Left ventricle myocardium inferior (tissue), 1 donor: ENCODE measurements around the gene EID2. TPM values are rescaled to one million over a fixed set of nuclear protein-coding genes. Genes with fewer than 3 reads are reported as not detected.

Experiments
- DNase-seq: peaks from one replicate; pipeline ENCODE4 v3.0.0-alpha.2; 2020
- H3K27ac ChIP-seq: fragments of 200-600 bp; replicated peaks from 2 replicates; pipeline ENCODE4 v1.8.0; 2021
- H3K27me3 ChIP-seq: fragments of 200-600 bp; 2 replicates; pipeline ENCODE4 v1.8.0; 2021; ENCODE audit warnings: low read depth
- H3K36me3 ChIP-seq: fragments of 200-600 bp; 2 replicates; pipeline ENCODE4 v1.8.0; 2021
- H3K4me1 ChIP-seq: fragments of 200-600 bp; 2 replicates; pipeline ENCODE4 v1.8.0; 2021
- H3K4me3 ChIP-seq: fragments of 200-600 bp; 2 replicates; pipeline ENCODE4 v1.8.0; 2021; ENCODE audit warnings: mild to moderate bottlenecking, moderate library complexity
- H3K9me3 ChIP-seq: fragments of 200-600 bp; replicated peaks from 2 replicates; pipeline ENCODE4 v1.8.0; 2021
- CTCF ChIP-seq: fragments of 200-600 bp; IDR thresholded peaks from 2 replicates; pipeline ENCODE4 v1.8.0; 2021; ENCODE audit warnings: antibody characterized with exemption, mild to moderate bottlenecking, borderline replicate concordance
- intact Hi-C: fragments of 100-400 bp; cut with micrococcal nuclease; formaldehyde crosslinking; loops from one replicate; pipeline ENCODE4 v1.11.0; 2022
- long read RNA-seq: library from polyadenylated mRNA; unstranded; transcript quantifications from one replicate; pipeline ENCODE4 v2.0.0, GENCODE V29; 2021
- total RNA-seq: library from RNA; stranded (reverse); fragmentation: NEBNext Ultra II Directional; extraction: Animal tissue kit (Norgen Biotek cat#: 25700); gene quantifications from one replicate; pipeline ENCODE4 v1.2.1, GENCODE V29; 2021
- donor health status: DM: no; HTN: yes; CAD: no; lungs with severe emphysema.

Gene EID2
- 9.8 TPM for total RNA-seq
- long read RNA-seq, transcript EID2-201 (1 exons, 1,629 nt) = major isoform, 15 of 15 reads
- long read RNA-seq, partial matches to known transcripts = 0 of 15 reads
- long read RNA-seq, other reads (novel, unspliced or antisense) = 0 of 15 reads

GRCh38 chr19:39539518-39540332 lies at the start of gene EID2:
TSS of gene EID2 (minus strand) at chr19:39540161. CDS start at chr19:39540079, 82 bp downstream.
- Histone ChIP-seq H3K27me3 (no peaks in the 10 kb centered on the region), H3K4me1 (peaks cover 32% of the 10 kb centered on the region), H3K4me3 (peak within 1 kb of the TSS; percentile 91), H3K27ac (peak within 1 kb of the TSS; percentile 97), H3K36me3 (no peaks in the 10 kb centered on the region), H3K9me3 (no peaks in the 10 kb centered on the region)
- TF ChIP-seq CTCF = peak; percentile 92
- DNase-seq = peak; percentile 95
- intact Hi-C loops = no loop called here

GRCh38 chr19:39588066-39588465 lies 48.1 kb upstream of the EID2 start:
- H3K4me1 ChIP-seq = no peaks in the 10 kb centered on the region
- H3K9me3 ChIP-seq = no peaks in the 10 kb centered on the region
- no peak overlapping the region for H3K27ac ChIP-seq
- TF ChIP-seq CTCF = no peak
- H3K4me3 ChIP-seq = no peak overlapping the region
- H3K27me3 ChIP-seq = peaks cover 63% of the 10 kb centered on the region
- intact Hi-C loops = no loop called here
- DNase-seq = no peak
- H3K36me3 ChIP-seq = no peaks in the 10 kb centered on the region

DNA sequence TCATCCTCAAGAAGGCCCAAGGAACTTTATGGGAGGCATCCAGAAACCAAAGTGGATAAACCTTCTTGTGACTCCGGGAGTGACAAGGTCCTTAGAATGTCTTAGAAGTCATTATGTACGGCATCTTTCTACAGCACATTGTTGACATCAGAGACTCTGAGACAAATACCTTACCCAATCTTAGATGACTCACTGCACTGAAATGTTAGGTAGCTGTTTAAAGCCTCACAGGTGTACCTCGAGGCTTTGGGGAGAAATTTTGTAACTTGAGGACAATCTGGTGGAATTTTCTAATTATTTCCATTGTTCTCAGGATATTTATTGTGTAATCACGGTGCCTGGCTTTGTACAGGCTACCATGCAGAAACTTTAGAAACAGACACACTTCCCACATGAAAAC lies 47.5 kb upstream of the EID2 start:
- H3K27me3 ChIP-seq = peaks cover 66% of the 10 kb centered on the region
- no peaks in the 10 kb centered on the region for H3K9me3 ChIP-seq
- intact Hi-C loops = no loop called here
- H3K4me1 ChIP-seq = no peaks in the 10 kb centered on the region
- no peak overlapping the region for H3K27ac ChIP-seq
- no peaks in the 10 kb centered on the region for H3K36me3 ChIP-seq
- H3K4me3 ChIP-seq = no peak overlapping the region
- TF ChIP-seq CTCF = no peak
- no peak for DNase-seq

DNA sequence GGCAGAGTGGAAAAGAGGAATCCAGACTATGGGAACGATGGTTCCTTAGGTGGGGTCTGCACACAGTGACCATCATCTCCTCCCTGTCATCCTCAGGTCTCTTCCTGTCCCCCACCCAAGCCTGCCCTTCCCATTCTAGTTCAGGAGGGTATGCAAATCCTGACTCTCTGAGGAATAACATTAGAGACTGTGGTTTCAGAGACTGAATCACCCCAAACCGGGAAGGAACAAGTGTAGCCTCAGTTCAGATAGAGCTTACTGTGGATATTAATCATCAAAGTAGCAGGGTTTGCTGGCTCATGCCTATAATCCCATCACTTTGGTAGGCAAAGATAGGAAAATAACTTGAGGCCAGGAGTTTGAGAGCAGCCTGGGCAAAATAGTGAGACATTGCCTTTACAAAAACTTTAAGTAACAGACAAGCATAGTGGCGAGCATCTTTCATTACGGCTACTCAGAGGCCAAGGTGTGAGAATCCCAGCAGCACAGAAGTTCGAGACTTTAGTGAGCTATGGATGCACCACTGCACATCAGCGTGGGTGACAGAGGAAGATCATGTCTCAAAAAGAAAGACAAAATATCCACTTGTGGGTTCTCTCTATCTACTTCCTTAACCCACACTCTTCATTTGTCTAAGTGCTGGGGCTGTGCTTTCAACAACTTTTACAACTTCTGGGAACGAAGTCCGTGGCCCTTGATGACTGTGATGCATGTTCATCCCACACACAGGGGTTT lies 43.1 kb upstream of the EID2 start:
- no peak for TF ChIP-seq CTCF
- Histone ChIP-seq H3K27me3 (peaks cover 74% of the 10 kb centered on the region), H3K27ac (no peak overlapping the region), H3K4me1 (no peaks in the 10 kb centered on the region), H3K4me3 (no peak overlapping the region), H3K9me3 (peaks cover 11% of the 10 kb centered on the region), H3K36me3 (no peaks in the 10 kb centered on the region)
- intact Hi-C loops = no loop called here
- DNase-seq = no peak

DNA sequence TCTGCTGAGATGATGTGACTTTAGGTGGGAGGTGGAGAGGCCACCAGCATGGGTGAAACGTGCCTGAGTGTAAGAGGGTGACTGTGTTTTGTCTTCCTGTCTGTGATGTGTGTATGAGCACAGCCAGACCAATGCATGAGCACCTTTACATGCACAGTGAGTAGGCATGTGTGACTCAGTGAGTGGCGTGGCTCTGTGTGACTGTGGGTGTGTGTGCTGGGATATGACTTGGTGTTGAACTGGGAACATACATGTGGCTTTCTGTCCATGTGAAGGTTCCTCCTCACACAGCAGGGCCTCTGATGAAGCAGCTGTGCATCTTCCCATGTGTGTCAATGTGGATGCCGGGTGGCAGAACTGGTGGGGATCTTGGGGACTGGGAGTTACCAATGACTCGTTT lies 42.5 kb upstream of the EID2 start:
- peaks cover 11% of the 10 kb centered on the region for H3K9me3 ChIP-seq
- intact Hi-C loops = no loop called here
- H3K27ac ChIP-seq = no peak overlapping the region
- peaks cover 74% of the 10 kb centered on the region for H3K27me3 ChIP-seq
- H3K4me1 ChIP-seq = no peaks in the 10 kb centered on the region
- H3K36me3 ChIP-seq = no peaks in the 10 kb centered on the region
- DNase-seq = no peak
- H3K4me3 ChIP-seq = no peak overlapping the region
- TF ChIP-seq CTCF = no peak
